LNCAP (cell line): Measurements from ENCODE around the gene GZMM.

ENCODE experiments used
- CTCF ChIP-seq: fragments of 450-650 bp; IDR thresholded peaks from 2 replicates; pipeline ENCODE4 v1.5.1; 2017; ENCODE audit warnings: mild to moderate bottlenecking

GZMM gene

GRCh38 chr19:588741-589692 is 45.2 kb downstream of the GZMM start:
- TF ChIP-seq CTCF: no peak

- no peak for TF ChIP-seq CTCF
Measured at GRCh38 chr19:589693-590395, 46.0 kb downstream of the GZMM start, which contains the start of gene HCN2. Gene HCN2 (plus strand): TSS chr19:589881. CDS start chr19:589946, 65 bp downstream.

- TF ChIP-seq CTCF: no peak
Measured at GRCh38 chr19:590396-590745, 46.5 kb downstream of the GZMM start.

GRCh38 chr19:590750-591098 is 46.9 kb downstream of the GZMM start:
- no peak for TF ChIP-seq CTCF

GRCh38 chr19:591099-591958 is 47.5 kb downstream of the GZMM start:
- TF ChIP-seq CTCF: no peak

- no peak for TF ChIP-seq CTCF
Measured at GRCh38 chr19:592101-592500, 48.2 kb downstream of the GZMM start.

GRCh38 chr19:593055-593454 is 49.2 kb downstream of the GZMM start:
- no peak for TF ChIP-seq CTCF
